CD14-positive monocyte (primary cell): ENCODE measurements around the gene KEAP1. TPM values are rescaled to one million over a fixed set of nuclear protein-coding genes. Genes with fewer than 3 reads are reported as not detected.

Experiments
- DNase-seq, 3 donors: peaks; one replicate each; pipeline ENCODE4 v3.0.0-alpha.2; 2011 to 2022
- H2AFZ ChIP-seq: 2 replicates; pipeline ENCODE4 v1.6.0; 2012; ENCODE audit warnings: mild to moderate bottlenecking, low read depth, low read length, inconsistent platforms; ENCODE audit not compliant: insufficient read depth, poor library complexity, severe bottlenecking
- H3K27ac ChIP-seq, 2 donors: 1 replicate in 1 of 2; 2 replicates in 1 of 2; pipeline ENCODE4 v1.5.1; 2012 to 2013; ENCODE audit warnings: low read length in 2 of 2, control low read depth in 1 of 2, inconsistent platforms in 1 of 2, low read depth in 1 of 2, mild to moderate bottlenecking in 1 of 2
- H3K27me3 ChIP-seq, 2 donors: one replicate each; pipeline versions ENCODE4 v1.6.0 to v1.6.1; 2011 to 2013; ENCODE audit warnings: low read length in 2 of 2; ENCODE audit not compliant: control insufficient read depth in 2 of 2, insufficient read depth in 2 of 2
- H3K36me3 ChIP-seq, 2 donors: replicated peaks in 1 of 2; 1 replicate in 1 of 2; 2 replicates in 1 of 2; pipeline versions ENCODE4 v1.5.1 to v1.6.1; 2012 to 2013; ENCODE audit warnings: low read length in 2 of 2, control low read depth in 1 of 2, inconsistent platforms in 1 of 2, mild to moderate bottlenecking in 1 of 2; ENCODE audit not compliant: insufficient read depth in 2 of 2, control insufficient read depth in 1 of 2
- H3K4me1 ChIP-seq, 2 donors: 1 replicate in 1 of 2; 2 replicates in 1 of 2; pipeline versions ENCODE4 v1.5.1 to v1.6.1; 2012 to 2013; ENCODE audit warnings: low read length in 2 of 2, control low read depth in 1 of 2, inconsistent platforms in 1 of 2, mild to moderate bottlenecking in 1 of 2, moderate library complexity in 1 of 2; ENCODE audit not compliant: insufficient read depth in 2 of 2, control insufficient read depth in 1 of 2
- H3K4me2 ChIP-seq: replicated peaks from 2 replicates; pipeline ENCODE3; 2012; ENCODE audit warnings: low read length, moderate library complexity, mild to moderate bottlenecking; ENCODE audit not compliant: poor library complexity, severe bottlenecking; ENCODE audit errors: extremely low read depth
- H3K4me3 ChIP-seq, 3 experiments: fragments of 200-600 bp in 1 of 3; sonication (generic) in 1 of 3; replicated peaks in 1 of 3; 1 replicate in 2 of 3; 2 replicates in 1 of 3; pipeline ENCODE4 v1.5.1; 2011 to 2013; ENCODE audit warnings: low read length in 3 of 3, mild to moderate bottlenecking in 3 of 3, control low read depth in 2 of 3, low read depth in 2 of 3, inconsistent platforms in 1 of 3, moderate library complexity in 1 of 3
- H3K79me2 ChIP-seq: 2 replicates; pipeline ENCODE4 v1.6.0; 2012; ENCODE audit warnings: mild to moderate bottlenecking, control low read depth, inconsistent platforms, low read length, moderate library complexity; ENCODE audit not compliant: insufficient read depth
- H3K9ac ChIP-seq: 2 replicates; pipeline ENCODE4 v1.6.0; 2017; ENCODE audit warnings: low read length, mild to moderate bottlenecking; ENCODE audit not compliant: insufficient read depth, poor library complexity, severe bottlenecking
- H3K9me3 ChIP-seq, 2 donors: replicated peaks in 1 of 2; 1 replicate in 1 of 2; 2 replicates in 1 of 2; pipeline versions ENCODE4 v1.5.1 to v1.6.1; 2012 to 2013; ENCODE audit warnings: low read length in 2 of 2, control low read depth in 1 of 2; ENCODE audit not compliant: control insufficient read depth in 1 of 2, insufficient read depth in 1 of 2
- H4K20me1 ChIP-seq: 2 replicates; pipeline ENCODE4 v1.6.0; 2012; ENCODE audit warnings: mild to moderate bottlenecking, low read length, control low read depth, moderate library complexity; ENCODE audit not compliant: insufficient read depth
- H3K27ac Mint-ChIP-seq, 7 donors: one replicate each; pipeline ENCODE4 v1.8.0; 2020; ENCODE audit warnings: mild to moderate bottlenecking in 7 of 7, mixed read lengths in 7 of 7, moderate library complexity in 6 of 7, inconsistent platforms in 2 of 7
- H3K27me3 Mint-ChIP-seq, 3 donors: one replicate each; pipeline ENCODE4 v1.8.0; 2021 to 2022; ENCODE audit warnings: low read depth in 3 of 3, mild to moderate bottlenecking in 3 of 3, mixed read lengths in 3 of 3, moderate library complexity in 3 of 3, inconsistent platforms in 1 of 3
- H3K36me3 Mint-ChIP-seq, 2 donors: one replicate each; pipeline ENCODE4 v1.8.0; 2020; ENCODE audit warnings: mixed read lengths in 2 of 2, inconsistent platforms in 1 of 2, mild to moderate bottlenecking in 1 of 2
- H3K4me1 Mint-ChIP-seq: one replicate; pipeline ENCODE4 v1.8.0; 2020; ENCODE audit warnings: mild to moderate bottlenecking, mixed read lengths
- H3K4me3 Mint-ChIP-seq, 2 donors: one replicate each; pipeline ENCODE4 v1.8.0; 2020; ENCODE audit warnings: mild to moderate bottlenecking in 2 of 2, mixed read lengths in 2 of 2, moderate library complexity in 1 of 2
- H3K9me3 Mint-ChIP-seq, 7 donors: one replicate each; pipeline ENCODE4 v1.8.0; 2020 to 2022; ENCODE audit warnings: mixed read lengths in 7 of 7, mild to moderate bottlenecking in 6 of 7, moderate library complexity in 6 of 7, inconsistent platforms in 2 of 7
- CTCF ChIP-seq: fragments of 200-600 bp; IDR thresholded peaks from one replicate; pipeline ENCODE4 v1.8.0; 2022; ENCODE audit warnings: antibody characterized with exemption, mild to moderate bottlenecking
- WGBS: methylation state at CpG from one replicate; pipeline ENCODE4 v1.1.5; 2013; ENCODE audit warnings: missing lambda C conversion rate; ENCODE audit not compliant: insufficient coverage; 5-methylcytosine and 5-hydroxymethylcytosine counted together
- intact Hi-C, 2 donors: fragments of 100-400 bp; cut with micrococcal nuclease; formaldehyde crosslinking; loops; one replicate each; pipeline versions ENCODE4 v1.15.0 to v1.15.1; 2023
- polyA plus RNA-seq, 3 donors: library from polyadenylated mRNA; depleted of rRNA in 1 of 3; unstranded in 2 of 3; stranded (reverse) in 1 of 3; fragments of 300-500 nt in 2 of 3; fragments of >200 nt in 1 of 3; fragmentation: Illumina TruSeq in 2 of 3; gene quantifications; 1 replicate in 2 of 3; 2 replicates in 1 of 3; pipeline ENCODE4 v1.2.3, GENCODE V29; 2012 to 2021

Gene KEAP1
- polyA plus RNA-seq, 3 donors: 26.0 to 32.6 (median 26.1) TPM

- Histone ChIP-seq H3K9ac (peak overlapping the region; percentile 88), H3K27ac (no peak overlapping the region), H3K4me2 (peak overlapping the region; percentile 89), H3K79me2 (peaks cover 30% of the 10 kb centered on the region), H3K4me3 (peak overlapping the region in 2 of 3 experiments; percentile 80 to 95), H3K9me3 (no peaks in the 10 kb centered on the region), H3K27me3 (no peaks in the 10 kb centered on the region), H3K4me1 (peaks cover 17 to 21% of the 10 kb centered on the region in 2 donors), H3K36me3 (peaks cover 23 to 31% of the 10 kb centered on the region in 2 donors), H2AFZ (no peak overlapping the region), H4K20me1 (peaks cover 16% of the 10 kb centered on the region)
- H3K4me1 Mint-ChIP-seq: peaks cover 18% of the 10 kb centered on the region
- intact Hi-C loops: loop anchor here in 1 of 2 donors (2.0 to 5.0 kb wide), 2 partner anchors 16 to 152 kb away; no protein-coding TSS in a partner anchor
- no peak for DNase-seq
- H3K27me3 Mint-ChIP-seq: peaks cover 2 to 6% (median 3%) of the 10 kb centered on the region in 3 donors
- 47% methylated on average over 16 of the region's 23 CpGs for WGBS
- H3K27ac Mint-ChIP-seq: peak overlapping the region in 3 of 7 donors; percentile 72 to 89 (median 88)
- H3K36me3 Mint-ChIP-seq: peaks cover 20 to 28% of the 10 kb centered on the region in 2 donors
- no peak for TF ChIP-seq CTCF
- H3K4me3 Mint-ChIP-seq: peak overlapping the region; percentile 84 to 90
- peaks cover 0 to 3% (median 0%) of the 10 kb centered on the region in 7 donors for H3K9me3 Mint-ChIP-seq
These were observed 41.6 kb upstream of the KEAP1 start for GRCh38 chr19:10544753-10545251.

- peak overlapping the region; percentile 28 to 83 for H3K27ac ChIP-seq
- WGBS: 16% methylated on average over 9 of the region's 22 CpGs
- peak overlapping the region; percentile 76 to 95 (median 80) for H3K4me3 ChIP-seq
- peak overlapping the region; percentile 89 for H3K4me2 ChIP-seq
- Mint-ChIP-seq H3K4me1 (peaks cover 21% of the 10 kb centered on the region), H3K27me3 (peaks cover 2 to 6% (median 5%) of the 10 kb centered on the region in 3 donors), H3K9me3 (peaks cover 0 to 3% (median 0%) of the 10 kb centered on the region in 7 donors), H3K27ac (peak overlapping the region in 6 of 7 donors; percentile 35 to 89 (median 76)), H3K36me3 (peaks cover 18 to 23% of the 10 kb centered on the region in 2 donors), H3K4me3 (peak overlapping the region; percentile 84 to 90)
- no peak for DNase-seq
- intact Hi-C loops: loop anchor here in 1 of 2 donors (2.0 to 5.0 kb wide), 2 partner anchors 17 to 153 kb away; no protein-coding TSS in a partner anchor
- H3K27me3 ChIP-seq: no peaks in the 10 kb centered on the region
- peak overlapping the region; percentile 95 for H2AFZ ChIP-seq
- peaks cover 30% of the 10 kb centered on the region for H3K79me2 ChIP-seq
- peak overlapping the region; percentile 88 for H3K9ac ChIP-seq
- no peak for TF ChIP-seq CTCF
- peaks cover 21 to 26% of the 10 kb centered on the region in 2 donors for H3K36me3 ChIP-seq
- H3K9me3 ChIP-seq: no peaks in the 10 kb centered on the region
- peaks cover 19 to 27% of the 10 kb centered on the region in 2 donors for H3K4me1 ChIP-seq
- H4K20me1 ChIP-seq: peaks cover 16% of the 10 kb centered on the region
These were observed 41.1 kb upstream of the KEAP1 start for GRCh38 chr19:10544242-10544752.
